Placental epithelial cell (primary cell): ENCODE data around the gene USP17L11. TPM values are rescaled to one million over a fixed set of nuclear protein-coding genes. Genes with fewer than 3 reads are reported as not detected.

Experiments used
- total RNA-seq: library from RNA; depleted of rRNA; stranded (reverse); fragments of >200 nt; gene quantifications from 2 replicates; pipeline ENCODE4 v1.2.3, GENCODE V29; 2012

The USP17L11 gene
- not detected in 2 replicates for total RNA-seq

DNA sequence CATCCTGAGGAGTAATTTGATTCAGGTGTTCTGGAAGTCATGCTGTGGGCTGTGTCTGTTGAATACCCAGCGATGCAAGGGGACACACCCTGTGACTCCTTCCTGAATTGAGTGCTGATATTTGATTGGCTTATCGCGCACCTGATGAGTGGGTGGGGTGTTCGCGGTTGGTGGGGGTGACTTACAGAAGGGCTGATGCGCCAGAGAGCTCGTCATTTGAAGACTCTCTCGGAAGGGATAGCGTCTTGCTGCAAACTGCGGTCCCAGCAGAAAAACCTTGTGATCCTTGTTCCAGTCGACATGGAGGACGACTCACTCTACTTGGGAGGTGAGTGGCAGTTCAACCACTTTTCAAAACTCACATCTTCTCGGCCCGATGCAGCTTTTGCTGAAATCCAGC is at the start of gene USP17L11:
Gene USP17L11 (plus strand): TSS at position 301 of the 400 bp plus-strand sequence. CDS start 0 bp downstream, at position 301.

GRCh38 chr4:9169791-9170459 is 45.3 kb upstream of the USP17L11 start, which contains the start of gene FAM90A26:
TSS of gene FAM90A26 (plus strand) at chr4:9170409. CDS start at chr4:9173173, 2,764 bp downstream.

DNA sequence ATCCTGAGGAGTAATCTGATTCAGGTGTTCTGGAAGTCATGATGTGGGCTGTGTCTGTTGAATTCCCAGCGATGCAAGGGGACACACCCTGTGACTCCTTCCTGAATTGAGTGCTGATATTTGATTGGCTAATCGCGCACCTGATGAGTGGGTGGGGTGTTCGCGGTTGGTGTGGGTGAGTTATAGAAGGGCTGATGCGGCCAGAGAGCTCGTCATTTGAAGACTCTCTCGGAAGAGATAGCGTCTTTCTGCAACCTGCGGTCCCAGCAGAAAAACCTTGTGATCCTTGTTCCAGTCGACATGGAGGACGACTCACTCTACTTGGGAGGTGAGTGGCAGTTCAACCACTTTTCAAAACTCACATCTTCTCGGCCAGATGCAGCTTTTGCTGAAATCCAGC is 4.8 kb upstream of the USP17L11 start, which contains the start of gene USP17L10:
Gene USP17L10 (plus strand): TSS at position 301 of the 400 bp plus-strand sequence. CDS start 0 bp downstream, at position 301.

DNA sequence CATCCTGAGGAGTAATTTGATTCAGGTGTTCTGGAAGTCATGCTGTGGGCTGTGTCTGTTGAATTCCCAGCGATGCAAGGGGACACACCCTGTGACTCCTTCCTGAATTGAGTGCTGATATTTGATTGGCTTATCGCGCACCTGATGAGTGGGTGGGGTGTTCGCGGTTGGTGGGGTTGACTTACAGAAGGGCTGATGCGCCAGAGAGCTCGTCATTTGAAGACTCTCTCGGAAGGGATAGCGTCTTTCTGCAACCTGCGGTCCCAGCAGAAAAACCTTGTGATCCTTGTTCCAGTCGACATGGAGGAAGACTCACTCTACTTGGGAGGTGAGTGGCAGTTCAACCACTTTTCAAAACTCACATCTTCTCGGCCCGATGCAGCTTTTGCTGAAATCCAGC is 4.6 kb downstream of the USP17L11 start, which contains the start of gene USP17L12:
Gene USP17L12 (plus strand): TSS at position 301 of the 400 bp plus-strand sequence. CDS start 0 bp downstream, at position 301.

GRCh38 chr4:9224596-9224995 is 9.4 kb downstream of the USP17L11 start, which contains the start of gene USP17L13:
TSS of gene USP17L13 (plus strand) at chr4:9224896. CDS start at chr4:9224896, 0 bp downstream.

GRCh38 chr4:9234085-9234484 is 18.9 kb downstream of the USP17L11 start, which contains the start of gene USP17L15:
TSS of gene USP17L15 (plus strand) at chr4:9234385. CDS start at chr4:9234385, 0 bp downstream.

DNA sequence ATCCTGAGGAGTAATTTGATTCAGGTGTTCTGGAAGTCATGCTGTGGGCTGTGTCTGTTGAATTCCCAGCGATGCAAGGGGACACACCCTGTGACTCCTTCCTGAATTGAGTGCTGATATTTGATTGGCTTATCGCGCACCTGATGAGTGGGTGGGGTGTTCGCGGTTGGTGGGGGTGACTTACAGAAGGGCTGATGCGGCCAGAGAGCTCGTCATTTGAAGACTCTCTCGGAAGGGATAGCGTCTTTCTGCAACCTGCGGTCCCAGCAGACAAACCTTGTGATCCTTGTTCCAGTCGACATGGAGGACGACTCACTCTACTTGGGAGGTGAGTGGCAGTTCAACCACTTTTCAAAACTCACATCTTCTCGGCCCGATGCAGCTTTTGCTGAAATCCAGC is 28.4 kb downstream of the USP17L11 start, which contains the start of gene USP17L17:
Gene USP17L17 (plus strand): TSS at position 301 of the 400 bp plus-strand sequence. CDS start 0 bp downstream, at position 301.

DNA sequence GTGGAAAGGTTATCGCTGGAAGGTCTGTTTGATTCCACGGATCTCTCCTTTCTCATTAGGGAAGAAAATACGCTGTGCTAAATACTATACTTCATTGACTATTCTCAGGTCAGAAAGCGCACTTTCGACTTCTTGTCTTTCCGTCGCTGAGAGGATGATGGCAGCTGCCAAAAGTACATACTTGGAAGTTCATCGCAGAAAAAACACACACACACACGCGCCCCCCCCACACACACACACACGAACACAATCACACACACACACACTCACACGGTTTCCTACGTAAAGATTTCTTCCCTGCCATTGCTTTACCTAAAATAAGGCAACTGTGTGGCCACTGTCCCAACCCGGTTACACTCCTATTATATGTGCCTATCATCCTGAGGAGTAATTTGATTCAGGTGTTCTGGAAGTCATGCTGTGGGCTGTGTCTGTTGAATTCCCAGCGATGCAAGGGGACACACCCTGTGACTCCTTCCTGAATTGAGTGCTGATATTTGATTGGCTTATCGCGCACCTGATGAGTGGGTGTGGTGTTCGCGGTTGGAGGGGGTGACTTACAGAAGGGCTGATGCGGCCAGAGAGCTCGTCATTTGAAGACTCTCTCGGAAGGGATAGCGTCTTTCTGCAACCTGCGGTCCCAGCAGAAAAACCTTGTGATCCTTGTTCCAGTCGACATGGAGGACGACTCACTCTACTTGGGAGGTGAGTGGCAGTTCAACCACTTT is 32.9 kb downstream of the USP17L11 start, which contains the start of gene USP17L18:
Gene USP17L18 (plus strand): TSS at position 678 of the 728 bp plus-strand sequence. CDS start 0 bp downstream, at position 678.

DNA sequence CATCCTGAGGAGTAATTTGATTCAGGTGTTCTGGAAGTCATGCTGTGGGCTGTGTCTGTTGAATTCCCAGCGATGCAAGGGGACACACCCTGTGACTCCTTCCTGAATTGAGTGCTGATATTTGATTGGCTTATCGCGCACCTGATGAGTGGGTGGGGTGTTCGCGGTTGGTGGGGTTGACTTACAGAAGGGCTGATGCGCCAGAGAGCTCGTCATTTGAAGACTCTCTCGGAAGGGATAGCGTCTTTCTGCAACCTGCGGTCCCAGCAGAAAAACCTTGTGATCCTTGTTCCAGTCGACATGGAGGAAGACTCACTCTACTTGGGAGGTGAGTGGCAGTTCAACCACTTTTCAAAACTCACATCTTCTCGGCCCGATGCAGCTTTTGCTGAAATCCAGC is 37.9 kb downstream of the USP17L11 start, which contains the start of gene USP17L19:
Gene USP17L19 (plus strand): TSS at position 301 of the 400 bp plus-strand sequence. CDS start 0 bp downstream, at position 301.

GRCh38 chr4:9257824-9258223 is 42.6 kb downstream of the USP17L11 start, which contains the start of gene USP17L20:
TSS of gene USP17L20 (plus strand) at chr4:9258124. CDS start at chr4:9258124, 0 bp downstream.

GRCh38 chr4:9262572-9262971 is 47.4 kb downstream of the USP17L11 start, which contains the start of gene USP17L21:
TSS of gene USP17L21 (plus strand) at chr4:9262872. CDS start at chr4:9262872, 0 bp downstream.

Other genes with a start within 250 kb of the USP17L11 start
- not detected in 2 replicates for gene FAM90A26, start 45.0 kb upstream of the USP17L11 start, total RNA-seq
- gene USP17L10, start 4.7 kb upstream of the USP17L11 start, total RNA-seq, result not detected in 2 replicates
- gene USP17L12, start 4.7 kb downstream of the USP17L11 start, total RNA-seq, result not detected in 2 replicates
- not detected in 2 replicates for gene USP17L13, start 9.5 kb downstream of the USP17L11 start, total RNA-seq
- gene USP17L15, start 19.0 kb downstream of the USP17L11 start, total RNA-seq, result not detected in 2 replicates
- not detected in 2 replicates for gene USP17L17, start 28.5 kb downstream of the USP17L11 start, total RNA-seq
- gene USP17L18, start 33.2 kb downstream of the USP17L11 start, total RNA-seq, result not detected in 2 replicates
- not detected in 2 replicates for gene USP17L19, start 38.0 kb downstream of the USP17L11 start, total RNA-seq
- gene USP17L20, start 42.7 kb downstream of the USP17L11 start, total RNA-seq, result not detected in 2 replicates
- not detected in 2 replicates for gene USP17L21, start 47.5 kb downstream of the USP17L11 start, total RNA-seq
- gene USP17L22, start 52.2 kb downstream of the USP17L11 start, total RNA-seq, result not detected in 2 replicates
- not detected in 2 replicates for gene USP17L24, start 109.8 kb downstream of the USP17L11 start, total RNA-seq
- gene USP17L25, start 114.5 kb downstream of the USP17L11 start, total RNA-seq, result not detected in 2 replicates
- not detected in 2 replicates for gene USP17L26, start 119.3 kb downstream of the USP17L11 start, total RNA-seq
- gene USP17L5, start 124.0 kb downstream of the USP17L11 start, total RNA-seq, result not detected in 2 replicates
- not detected in 2 replicates for gene USP17L27, start 128.7 kb downstream of the USP17L11 start, total RNA-seq
- gene USP17L28, start 133.5 kb downstream of the USP17L11 start, total RNA-seq, result not detected in 2 replicates
- not detected in 2 replicates for gene USP17L29, start 138.2 kb downstream of the USP17L11 start, total RNA-seq
- not detected in 2 replicates for gene USP17L30, start 147.7 kb downstream of the USP17L11 start, total RNA-seq
- gene DEFB131A, start 229.0 kb downstream of the USP17L11 start, total RNA-seq, result not detected in 2 replicates